NB4 (cell line): ENCODE data around the gene MAN2C1.

Experiments
- CTCF ChIP-seq: IDR thresholded peaks from one replicate; pipeline ENCODE4 v1.5.1; 2012; ENCODE audit warnings: low read depth, low read length
- MAX ChIP-seq: IDR thresholded peaks from 2 replicates; pipeline ENCODE4 v1.6.1; 2011; ENCODE audit warnings: low read depth, low read length
- MYC ChIP-seq: IDR thresholded peaks from 2 replicates; pipeline ENCODE4 v1.6.1; 2011; ENCODE audit warnings: low read depth, low read length
- POLR2A ChIP-seq: IDR thresholded peaks from 2 replicates; pipeline ENCODE4 v1.6.1; 2011; ENCODE audit warnings: mild to moderate bottlenecking; ENCODE audit not compliant: insufficient read length; ENCODE audit errors: extremely low read depth

GRCh38 chr15:75359537-75360250, 8.7 kb downstream of the MAN2C1 start:
- TF ChIP-seq CTCF (no peak), MAX (no peak), POLR2A (no peak), MYC (no peak)
